K562 (cell line): ENCODE measurements around the gene GATAD1. TPM values are rescaled to one million over a fixed set of nuclear protein-coding genes. Genes with fewer than 3 reads are reported as not detected.

ENCODE experiments used
- ATF7 ChIP-seq: fragments of 450-650 bp; IDR thresholded peaks from 2 replicates; pipeline ENCODE4 v1.7.1; 2014; ENCODE audit warnings: mild to moderate bottlenecking, moderate library complexity
- CBX3 ChIP-seq, 2 experiments: IDR thresholded peaks; 1 replicate in 1 of 2; 2 replicates in 1 of 2; pipeline ENCODE4 v1.6.1; 2012; ENCODE audit warnings: inconsistent platforms in 2 of 2, low read length in 2 of 2, borderline replicate concordance in 1 of 2, control low read depth in 1 of 2
- HDAC3 ChIP-seq: fragments of 450-650 bp; IDR thresholded peaks from 2 replicates; pipeline ENCODE4 v1.6.1; 2018; ENCODE audit warnings: borderline replicate concordance, mild to moderate bottlenecking, moderate library complexity; ENCODE audit not compliant: partially characterized antibody
- KLF16 ChIP-seq: IDR thresholded peaks from 2 replicates; pipeline ENCODE4 v1.6.1; 2016; ENCODE audit warnings: antibody characterized with exemption
- RCOR1 ChIP-seq, 2 experiments: IDR thresholded peaks; 2 replicates each; pipeline ENCODE4 v1.6.1; 2012; ENCODE audit warnings: low read depth in 2 of 2, low read length in 2 of 2, borderline replicate concordance in 1 of 2, improper control_type of control experiment in 1 of 2
- SUPT5H ChIP-seq: fragments of 450-650 bp; IDR thresholded peaks from 2 replicates; pipeline ENCODE4 v1.6.1; 2016
- TGIF2 ChIP-seq: sonication (generic); formaldehyde crosslinking; IDR thresholded peaks from 2 replicates; pipeline ENCODE4 v1.8.1; 2022; ENCODE audit warnings: mild to moderate bottlenecking, missing genetic modification reagents, moderate library complexity
- YY1 ChIP-seq, 3 experiments: IDR thresholded peaks; 2 replicates each; pipeline ENCODE4 v1.6.1; 2011; ENCODE audit warnings: low read length in 2 of 3, mild to moderate bottlenecking in 2 of 3, moderate library complexity in 2 of 3, borderline replicate concordance in 1 of 3, control low read depth in 1 of 3, low read depth in 1 of 3; ENCODE audit not compliant: insufficient read depth in 3 of 3, insufficient replicate concordance in 2 of 3, control insufficient read depth in 1 of 3, insufficient read length in 1 of 3; ENCODE audit errors: extremely low read depth in 1 of 3
- ZKSCAN8 ChIP-seq: fragments of 200-800 bp; sonication (Bioruptor generic); IDR thresholded peaks from 2 replicates; pipeline ENCODE4 v1.6.1; 2016; ENCODE audit warnings: missing genetic modification characterization, missing compliant biosample characterization
- polyA plus RNA-seq, 8 experiments: library from polyadenylated mRNA; depleted of rRNA in 4 of 8; stranded (reverse) in 5 of 8; unstranded in 3 of 8; fragments of >200 nt; fragmentation: Nextera tagmentation in 2 of 8; fragmentation: Illumina TruSeq in 1 of 8; extraction: Ambion mirVana in 2 of 8; extraction: Trizol in 1 of 8; gene quantifications; 2 replicates each; pipeline versions ENCODE4 v1.2.1 to v1.2.3, GENCODE V29; 2011 to 2014; ENCODE audit warnings: inconsistent platforms in 1 of 8, missing spikeins in 1 of 8
- total RNA-seq, 7 experiments: library from RNA; depleted of rRNA in 6 of 7; stranded (reverse); fragments of >200 nt in 6 of 7; fragmentation: Illumina TruSeq in 2 of 7; extraction: Trizol in 2 of 7; gene quantifications; 2 replicates each; pipeline versions ENCODE4 v1.2.1 to v1.2.3, GENCODE V29; 2011 to 2021; ENCODE audit warnings: low replicate concordance in 1 of 7
- TF ChIP-seq, protein P1 (sequence below): sonication (generic); formaldehyde crosslinking; IDR thresholded peaks from 2 replicates; pipeline ENCODE4 v1.8.0; 2023; ENCODE audit warnings: missing genetic modification reagents, mild to moderate bottlenecking, borderline replicate concordance
- TF ChIP-seq, protein P2 (sequence below): IDR thresholded peaks from 2 replicates; pipeline ENCODE4 v1.6.1; 2012; ENCODE audit warnings: low read depth, low read length, improper control_type of control experiment, borderline replicate concordance

Gene GATAD1
- total and polyA plus RNA-seq, 9 of the 15 experiments (the other 6 are each of a cell fraction or from before 2014, with no cell fraction given), result 9.3 to 67.7 (median 34.3) TPM

GRCh38 chr7:92448205-92448747 is 994 bp downstream of the GATAD1 start (continued):
- TF ChIP-seq, protein P1, sequence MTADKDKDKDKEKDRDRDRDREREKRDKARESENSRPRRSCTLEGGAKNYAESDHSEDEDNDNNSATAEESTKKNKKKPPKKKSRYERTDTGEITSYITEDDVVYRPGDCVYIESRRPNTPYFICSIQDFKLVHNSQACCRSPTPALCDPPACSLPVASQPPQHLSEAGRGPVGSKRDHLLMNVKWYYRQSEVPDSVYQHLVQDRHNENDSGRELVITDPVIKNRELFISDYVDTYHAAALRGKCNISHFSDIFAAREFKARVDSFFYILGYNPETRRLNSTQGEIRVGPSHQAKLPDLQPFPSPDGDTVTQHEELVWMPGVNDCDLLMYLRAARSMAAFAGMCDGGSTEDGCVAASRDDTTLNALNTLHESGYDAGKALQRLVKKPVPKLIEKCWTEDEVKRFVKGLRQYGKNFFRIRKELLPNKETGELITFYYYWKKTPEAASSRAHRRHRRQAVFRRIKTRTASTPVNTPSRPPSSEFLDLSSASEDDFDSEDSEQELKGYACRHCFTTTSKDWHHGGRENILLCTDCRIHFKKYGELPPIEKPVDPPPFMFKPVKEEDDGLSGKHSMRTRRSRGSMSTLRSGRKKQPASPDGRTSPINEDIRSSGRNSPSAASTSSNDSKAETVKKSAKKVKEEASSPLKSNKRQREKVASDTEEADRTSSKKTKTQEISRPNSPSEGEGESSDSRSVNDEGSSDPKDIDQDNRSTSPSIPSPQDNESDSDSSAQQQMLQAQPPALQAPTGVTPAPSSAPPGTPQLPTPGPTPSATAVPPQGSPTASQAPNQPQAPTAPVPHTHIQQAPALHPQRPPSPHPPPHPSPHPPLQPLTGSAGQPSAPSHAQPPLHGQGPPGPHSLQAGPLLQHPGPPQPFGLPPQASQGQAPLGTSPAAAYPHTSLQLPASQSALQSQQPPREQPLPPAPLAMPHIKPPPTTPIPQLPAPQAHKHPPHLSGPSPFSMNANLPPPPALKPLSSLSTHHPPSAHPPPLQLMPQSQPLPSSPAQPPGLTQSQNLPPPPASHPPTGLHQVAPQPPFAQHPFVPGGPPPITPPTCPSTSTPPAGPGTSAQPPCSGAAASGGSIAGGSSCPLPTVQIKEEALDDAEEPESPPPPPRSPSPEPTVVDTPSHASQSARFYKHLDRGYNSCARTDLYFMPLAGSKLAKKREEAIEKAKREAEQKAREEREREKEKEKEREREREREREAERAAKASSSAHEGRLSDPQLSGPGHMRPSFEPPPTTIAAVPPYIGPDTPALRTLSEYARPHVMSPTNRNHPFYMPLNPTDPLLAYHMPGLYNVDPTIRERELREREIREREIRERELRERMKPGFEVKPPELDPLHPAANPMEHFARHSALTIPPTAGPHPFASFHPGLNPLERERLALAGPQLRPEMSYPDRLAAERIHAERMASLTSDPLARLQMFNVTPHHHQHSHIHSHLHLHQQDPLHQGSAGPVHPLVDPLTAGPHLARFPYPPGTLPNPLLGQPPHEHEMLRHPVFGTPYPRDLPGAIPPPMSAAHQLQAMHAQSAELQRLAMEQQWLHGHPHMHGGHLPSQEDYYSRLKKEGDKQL (CRISPR knock-in tag), result no peak
- TF ChIP-seq, protein P2, sequence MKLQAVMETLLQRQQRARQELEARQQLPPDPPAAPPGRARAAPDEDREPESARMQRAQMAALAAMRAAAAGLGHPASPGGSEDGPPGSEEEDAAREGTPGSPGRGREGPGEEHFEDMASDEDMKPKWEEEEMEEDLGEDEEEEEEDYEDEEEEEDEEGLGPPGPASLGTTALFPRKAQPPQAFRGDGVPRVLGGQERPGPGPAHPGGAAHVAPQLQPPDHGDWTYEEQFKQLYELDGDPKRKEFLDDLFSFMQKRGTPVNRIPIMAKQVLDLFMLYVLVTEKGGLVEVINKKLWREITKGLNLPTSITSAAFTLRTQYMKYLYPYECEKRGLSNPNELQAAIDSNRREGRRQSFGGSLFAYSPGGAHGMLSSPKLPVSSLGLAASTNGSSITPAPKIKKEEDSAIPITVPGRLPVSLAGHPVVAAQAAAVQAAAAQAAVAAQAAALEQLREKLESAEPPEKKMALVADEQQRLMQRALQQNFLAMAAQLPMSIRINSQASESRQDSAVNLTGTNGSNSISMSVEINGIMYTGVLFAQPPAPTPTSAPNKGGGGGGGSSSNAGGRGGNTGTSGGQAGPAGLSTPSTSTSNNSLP, result no peak
- TF ChIP-seq RCOR1 (IDR thresholded peaks at IDR 0.05; ENCODE audit: borderline replicate concordance in 1 of 2, low read depth in 2 of 2, low read length in 2 of 2) (peak in 1 of 2 experiments; percentile 37; a peak in 1 of 4 replicates), TGIF2 (CRISPR knock-in tag) (0 out of 2 replicates have a peak, but pooled peaks have one; percentile 23), ATF7 (peak; percentile 89), CBX3 (IDR thresholded peaks at IDR 0.05; ENCODE audit: borderline replicate concordance in 1 of 2, low read length in 2 of 2) (peak in 1 of 2 experiments; percentile 38; a peak in 2 of 3 replicates), HDAC3 (peak; percentile 34), ZKSCAN8 (CRISPR knock-in tag) (peak; percentile 88), KLF16 (0 out of 2 replicates have a peak, but pooled peaks have one; percentile 18), YY1 (IDR thresholded peaks at IDR 0.05; ENCODE audit: borderline replicate concordance in 1 of 3, control insufficient read depth in 1 of 3, extremely low read depth in 1 of 3, insufficient read depth in 3 of 3, insufficient read length in 1 of 3, insufficient replicate concordance in 2 of 3, low read depth in 1 of 3, low read length in 2 of 3) (peak in 1 of 3 experiments; percentile 37), SUPT5H (peak; percentile 16; the same call in 1 of the 2 replicates)
